IMR-90 (cell line): ENCODE data around the gene ATP2A3. TPM values are rescaled to one million over a fixed set of nuclear protein-coding genes. Genes with fewer than 3 reads are reported as not detected.

Experiments used
- ATAC-seq: fragments of 200-7000 bp; cut with Tn5 transposase; 2 replicates; pipeline ENCODE4 v1.9.1; 2020; ENCODE audit warnings: low read depth, mild to moderate bottlenecking, moderate library complexity
- BruUV-seq: library from RNA; stranded (reverse); fragments of 400-500 nt; replicated peaks from 2 replicates; lab custom pipeline; 2021; lab: Mats Ljungman, UMichigan
- CTCF ChIA-PET: fragments of 300-600 bp; formaldehyde crosslinking; extraction: SDS; loops from one replicate; lab custom pipeline; 2021; ENCODE audit warnings: antibody characterized with exemption; lab: Yijun Ruan, JAX
- POLR2A ChIA-PET: fragments of 300-600 bp; sonication (Branson Sonifier 250); formaldehyde crosslinking; loops from one replicate; lab custom pipeline; 2022; ENCODE audit warnings: antibody characterized with exemption; ENCODE audit not compliant: unreplicated experiment; lab: Charles Lee
- DNase-seq: peaks from one replicate; pipeline ENCODE4 v3.0.0; 2013
- H2AFZ ChIP-seq: replicated peaks from 2 replicates; pipeline ENCODE3; 2013; ENCODE audit warnings: low read length, mild to moderate bottlenecking; ENCODE audit not compliant: poor library complexity
- H2AK5ac ChIP-seq: 2 replicates; pipeline ENCODE4 v1.6.1; 2013; ENCODE audit warnings: low read depth, low read length, inconsistent platforms
- H2AK9ac ChIP-seq: replicated peaks from 2 replicates; pipeline ENCODE3; 2013; ENCODE audit warnings: mild to moderate bottlenecking, low read depth, low read length, moderate library complexity; ENCODE audit not compliant: poor library complexity
- H2BK120ac ChIP-seq: 2 replicates; pipeline ENCODE4 v1.6.1; 2013; ENCODE audit warnings: low read depth, low read length, inconsistent platforms
- H2BK15ac ChIP-seq: 3 replicates; pipeline ENCODE4 v1.6.1; 2013; ENCODE audit warnings: low read depth, low read length, inconsistent platforms
- H2BK20ac ChIP-seq: 2 replicates; pipeline ENCODE4 v1.6.1; 2013; ENCODE audit warnings: low read depth, mild to moderate bottlenecking, inconsistent platforms, low read length, moderate library complexity
- H2BK5ac ChIP-seq: 2 replicates; pipeline ENCODE4 v1.6.1; 2013; ENCODE audit warnings: mild to moderate bottlenecking, low read depth, low read length, inconsistent platforms; ENCODE audit not compliant: poor library complexity, severe bottlenecking
- H3K14ac ChIP-seq: replicated peaks from 2 replicates; pipeline ENCODE4 v1.6.1; 2013; ENCODE audit warnings: low read depth, low read length, inconsistent platforms
- H3K18ac ChIP-seq: 2 replicates; pipeline ENCODE4 v1.6.1; 2013; ENCODE audit warnings: low read depth, low read length, control low read depth
- H3K23ac ChIP-seq: 2 replicates; pipeline ENCODE4 v1.6.1; 2013; ENCODE audit warnings: low read depth, low read length, inconsistent platforms
- H3K27ac ChIP-seq: 2 replicates; pipeline ENCODE4 v1.5.1; 2013; ENCODE audit warnings: mild to moderate bottlenecking, control low read depth, low read length; ENCODE audit not compliant: insufficient read depth
- H3K27me3 ChIP-seq: 2 replicates; pipeline ENCODE4 v1.6.1; 2013; ENCODE audit warnings: low read length; ENCODE audit not compliant: control insufficient read depth, insufficient read depth
- H3K36me3 ChIP-seq: 2 replicates; pipeline ENCODE4 v1.6.1; 2013; ENCODE audit warnings: low read length, mixed read lengths; ENCODE audit not compliant: control insufficient read depth, insufficient read depth
- H3K4ac ChIP-seq: 2 replicates; pipeline ENCODE4 v1.6.1; 2013; ENCODE audit warnings: low read depth, low read length, inconsistent platforms
- H3K4me1 ChIP-seq: 2 replicates; pipeline ENCODE4 v1.6.1; 2013; ENCODE audit warnings: low read length, mixed read lengths; ENCODE audit not compliant: control insufficient read depth, insufficient read depth
- H3K4me2 ChIP-seq: 2 replicates; pipeline ENCODE4 v1.6.1; 2013; ENCODE audit warnings: low read depth, mild to moderate bottlenecking, control low read depth, low read length, moderate library complexity
- H3K4me3 ChIP-seq: 2 replicates; pipeline ENCODE4 v1.5.1; 2013; ENCODE audit warnings: low read depth, mild to moderate bottlenecking, control low read depth, low read length, moderate library complexity; ENCODE audit not compliant: insufficient read depth
- H3K56ac ChIP-seq: 2 replicates; pipeline ENCODE4 v1.6.1; 2013; ENCODE audit warnings: low read length, inconsistent platforms; ENCODE audit not compliant: insufficient read depth; ENCODE audit errors: extremely low read depth
- H3K79me1 ChIP-seq, 2 experiments: 2 replicates each; pipeline ENCODE4 v1.6.1; 2013; ENCODE audit warnings: low read length in 2 of 2, inconsistent platforms in 1 of 2, low read depth in 1 of 2
- H3K9ac ChIP-seq: 2 replicates; pipeline ENCODE4 v1.6.1; 2013; ENCODE audit warnings: low read depth, low read length, control low read depth
- H3K9me1 ChIP-seq: 2 replicates; pipeline ENCODE4 v1.6.1; 2013; ENCODE audit warnings: low read length, inconsistent platforms; ENCODE audit not compliant: insufficient read depth
- H3K9me3 ChIP-seq: 2 replicates; pipeline ENCODE4 v1.6.1; 2013; ENCODE audit warnings: low read length; ENCODE audit not compliant: control insufficient read depth, insufficient read depth
- H4K20me1 ChIP-seq: 2 replicates; pipeline ENCODE4 v1.6.1; 2013; ENCODE audit warnings: low read length, inconsistent platforms; ENCODE audit not compliant: insufficient read depth
- H4K5ac ChIP-seq: 2 replicates; pipeline ENCODE4 v1.6.1; 2013; ENCODE audit warnings: mild to moderate bottlenecking, low read depth, low read length, control low read depth
- H4K8ac ChIP-seq, 2 experiments: 2 replicates each; pipeline ENCODE4 v1.6.1; 2013; ENCODE audit warnings: low read depth in 2 of 2, low read length in 2 of 2, control low read depth in 1 of 2, inconsistent platforms in 1 of 2
- H4K91ac ChIP-seq: 2 replicates; pipeline ENCODE4 v1.6.1; 2013; ENCODE audit warnings: low read depth, low read length, inconsistent platforms; ENCODE audit not compliant: insufficient read depth
- CEBPB ChIP-seq: IDR thresholded peaks from 2 replicates; pipeline ENCODE4 v1.6.1; 2012; ENCODE audit warnings: low read depth, low read length, improper control_type of control experiment
- MAFK ChIP-seq: IDR thresholded peaks from 2 replicates; pipeline ENCODE4 v1.6.1; 2012; ENCODE audit warnings: low read depth, low read length, improper control_type of control experiment
- NFE2L2 ChIP-seq: fragments of 150-350 bp; IDR thresholded peaks from 2 replicates; pipeline ENCODE4 v1.6.1; 2016; ENCODE audit warnings: low read depth, mild to moderate bottlenecking, low read length
- RAD21 ChIP-seq: IDR thresholded peaks from 2 replicates; pipeline ENCODE4 v1.6.1; 2012; ENCODE audit warnings: low read length, improper control_type of control experiment
- RCOR1 ChIP-seq: IDR thresholded peaks from 2 replicates; pipeline ENCODE4 v1.6.1; 2012; ENCODE audit warnings: mild to moderate bottlenecking, low read length, improper control_type of control experiment; ENCODE audit not compliant: insufficient replicate concordance
- RFX5 ChIP-seq: IDR thresholded peaks from 2 replicates; pipeline ENCODE4 v1.8.0; 2012; ENCODE audit warnings: low read depth, mild to moderate bottlenecking, low read length, moderate library complexity
- SMC3 ChIP-seq: fragments of 150-350 bp; IDR thresholded peaks from 2 replicates; pipeline ENCODE4 v1.6.1; 2016; ENCODE audit warnings: low read depth, mild to moderate bottlenecking, antibody characterized with exemption, low read length, moderate library complexity
- WGBS, 2 experiments: methylation state at CpG; one replicate each; pipeline versions ENCODE4 v1.1.5 to v1.1.7; 2013; ENCODE audit warnings: missing lambda C conversion rate in 2 of 2; ENCODE audit not compliant: insufficient read length in 1 of 2; ENCODE audit errors: extremely low coverage in 2 of 2; 5-methylcytosine and 5-hydroxymethylcytosine counted together
- dilution Hi-C: fragments of 300-500 bp; cut with HindIII; formaldehyde crosslinking; loops from one replicate; pipeline ENCODE4 v1.14.3; 2018; ENCODE audit warnings: low sequenced_read_pairs; ENCODE audit not compliant: unreplicated experiment
- in situ Hi-C: fragments of 300-500 bp; cut with MboI; formaldehyde crosslinking; loops from 3 replicates; pipeline ENCODE4 v1.14.3; 2019; ENCODE audit warnings: low sequenced_read_pairs, inconsistent platforms, mixed read lengths
- intact Hi-C: fragments of 100-400 bp; cut with micrococcal nuclease; formaldehyde crosslinking; loops from 2 replicates; pipeline ENCODE4 v1.10.0; 2022
- polyA plus RNA-seq, 3 experiments: library from polyadenylated mRNA; depleted of rRNA; stranded (reverse); fragments of >200 nt; gene quantifications; 2 replicates each; pipeline ENCODE4 v1.2.3, GENCODE V29; 2012; ENCODE audit warnings: low replicate concordance in 1 of 3
- total RNA-seq: library from RNA; depleted of rRNA; stranded (reverse); fragments of >200 nt; gene quantifications from 2 replicates; pipeline ENCODE4 v1.2.3, GENCODE V29; 2012
- TF ChIP-seq, protein P1 (sequence below): fragments of 150-350 bp; IDR thresholded peaks from 2 replicates; pipeline ENCODE4 v1.6.1; 2017; ENCODE audit warnings: mild to moderate bottlenecking, antibody characterized with exemption, low read length, low read depth
- TF ChIP-seq, protein P2 (sequence below): fragments of 150-350 bp; IDR thresholded peaks from 2 replicates; pipeline ENCODE4 v1.6.1; 2016; ENCODE audit warnings: low read depth, mild to moderate bottlenecking, low read length, moderate library complexity, borderline replicate concordance
- TF ChIP-seq, protein P3 (sequence below): conservative IDR thresholded peaks from 2 replicates; pipeline ENCODE4 v1.5.1; 2012; ENCODE audit warnings: mild to moderate bottlenecking, low read depth, low read length, improper control_type of control experiment

The ATP2A3 gene
- total and polyA plus RNA-seq, 2 of the 4 experiments (the other 2 are of a cell fraction), result 0.18 to 0.63 TPM

DNA sequence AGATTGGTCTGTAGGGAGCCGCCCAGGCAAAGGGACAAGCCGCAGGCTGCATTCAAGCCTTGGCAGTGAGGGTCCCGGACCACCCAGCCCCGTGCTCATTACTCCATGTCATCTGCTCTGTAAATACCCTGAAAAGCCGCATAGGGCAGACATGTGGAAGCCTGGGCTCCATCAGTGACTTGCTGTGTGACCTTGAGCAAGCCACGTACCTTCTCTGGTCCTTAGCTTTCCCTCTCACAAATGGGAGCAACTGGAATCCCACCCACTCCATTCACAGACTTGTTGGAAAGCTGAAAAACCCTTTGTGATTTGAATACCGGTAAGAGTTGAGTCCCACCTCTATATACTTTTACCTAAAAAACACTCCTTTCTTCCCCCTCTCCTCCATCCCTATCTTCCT, 83.3 kb downstream of the ATP2A3 start:
- Histone ChIP-seq H2BK15ac (no peak overlapping the region), H2AFZ (no peak overlapping the region), H2BK5ac (no peak overlapping the region), H3K18ac (no peak overlapping the region), H3K23ac (no peak overlapping the region), H3K4me2 (no peak overlapping the region), H2AK9ac (no peak overlapping the region), H3K4me3 (no peak overlapping the region), H3K79me1 (no peaks in the 10 kb centered on the region; a peak in 1 of 4 replicates), H2BK20ac (no peak overlapping the region), H3K27ac (no peak overlapping the region), H3K4ac (no peak overlapping the region), H3K4me1 (peaks cover 13% of the 10 kb centered on the region), H2BK120ac (no peak overlapping the region), H3K14ac (no peak overlapping the region), H2AK5ac (no peak overlapping the region), H3K9me3 (no peaks in the 10 kb centered on the region), H4K5ac (no peak overlapping the region), H4K8ac (no peak overlapping the region), H3K9me1 (0 out of 2 replicates have a peak, but pooled peaks cover 4% of the 10 kb centered on the region), H3K56ac (no peak overlapping the region), H3K9ac (no peak overlapping the region), H3K27me3 (no peaks in the 10 kb centered on the region), H3K36me3 (peaks cover 10% of the 10 kb centered on the region), H4K20me1 (no peaks in the 10 kb centered on the region), H4K91ac (no peak overlapping the region)
- intact Hi-C loops (no loop called here), dilution Hi-C loops (no loop called here), in situ Hi-C loops (no loop called here)
- DNase-seq, result no peak
- ATAC-seq, result no peak
- TF ChIP-seq RAD21, result no peak
- TF ChIP-seq, protein P1, sequence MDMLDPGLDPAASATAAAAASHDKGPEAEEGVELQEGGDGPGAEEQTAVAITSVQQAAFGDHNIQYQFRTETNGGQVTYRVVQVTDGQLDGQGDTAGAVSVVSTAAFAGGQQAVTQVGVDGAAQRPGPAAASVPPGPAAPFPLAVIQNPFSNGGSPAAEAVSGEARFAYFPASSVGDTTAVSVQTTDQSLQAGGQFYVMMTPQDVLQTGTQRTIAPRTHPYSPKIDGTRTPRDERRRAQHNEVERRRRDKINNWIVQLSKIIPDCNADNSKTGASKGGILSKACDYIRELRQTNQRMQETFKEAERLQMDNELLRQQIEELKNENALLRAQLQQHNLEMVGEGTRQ, result no peak
- no peak for TF ChIP-seq NFE2L2
- TF ChIP-seq, protein P2, sequence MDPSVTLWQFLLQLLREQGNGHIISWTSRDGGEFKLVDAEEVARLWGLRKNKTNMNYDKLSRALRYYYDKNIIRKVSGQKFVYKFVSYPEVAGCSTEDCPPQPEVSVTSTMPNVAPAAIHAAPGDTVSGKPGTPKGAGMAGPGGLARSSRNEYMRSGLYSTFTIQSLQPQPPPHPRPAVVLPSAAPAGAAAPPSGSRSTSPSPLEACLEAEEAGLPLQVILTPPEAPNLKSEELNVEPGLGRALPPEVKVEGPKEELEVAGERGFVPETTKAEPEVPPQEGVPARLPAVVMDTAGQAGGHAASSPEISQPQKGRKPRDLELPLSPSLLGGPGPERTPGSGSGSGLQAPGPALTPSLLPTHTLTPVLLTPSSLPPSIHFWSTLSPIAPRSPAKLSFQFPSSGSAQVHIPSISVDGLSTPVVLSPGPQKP, result no peak
- TF ChIP-seq CEBPB, result no peak
- TF ChIP-seq, protein P3, sequence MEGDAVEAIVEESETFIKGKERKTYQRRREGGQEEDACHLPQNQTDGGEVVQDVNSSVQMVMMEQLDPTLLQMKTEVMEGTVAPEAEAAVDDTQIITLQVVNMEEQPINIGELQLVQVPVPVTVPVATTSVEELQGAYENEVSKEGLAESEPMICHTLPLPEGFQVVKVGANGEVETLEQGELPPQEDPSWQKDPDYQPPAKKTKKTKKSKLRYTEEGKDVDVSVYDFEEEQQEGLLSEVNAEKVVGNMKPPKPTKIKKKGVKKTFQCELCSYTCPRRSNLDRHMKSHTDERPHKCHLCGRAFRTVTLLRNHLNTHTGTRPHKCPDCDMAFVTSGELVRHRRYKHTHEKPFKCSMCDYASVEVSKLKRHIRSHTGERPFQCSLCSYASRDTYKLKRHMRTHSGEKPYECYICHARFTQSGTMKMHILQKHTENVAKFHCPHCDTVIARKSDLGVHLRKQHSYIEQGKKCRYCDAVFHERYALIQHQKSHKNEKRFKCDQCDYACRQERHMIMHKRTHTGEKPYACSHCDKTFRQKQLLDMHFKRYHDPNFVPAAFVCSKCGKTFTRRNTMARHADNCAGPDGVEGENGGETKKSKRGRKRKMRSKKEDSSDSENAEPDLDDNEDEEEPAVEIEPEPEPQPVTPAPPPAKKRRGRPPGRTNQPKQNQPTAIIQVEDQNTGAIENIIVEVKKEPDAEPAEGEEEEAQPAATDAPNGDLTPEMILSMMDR, result no peak
- TF ChIP-seq RCOR1, result no peak
- no peak for TF ChIP-seq MAFK
- TF ChIP-seq SMC3, result no peak
- TF ChIP-seq RFX5, result no peak
- WGBS, 2 experiments, result 90% methylated on average over 2 of the region's 7 CpGs; no CpG with 5 or more reads in 1 of the 2 experiments
- POLR2A ChIA-PET, result no interaction called here
- CTCF ChIA-PET, result no interaction called here
- no TSS peak for BruUV-seq
